ENCODE data around the gene TREH.

The TREH gene

DNA sequence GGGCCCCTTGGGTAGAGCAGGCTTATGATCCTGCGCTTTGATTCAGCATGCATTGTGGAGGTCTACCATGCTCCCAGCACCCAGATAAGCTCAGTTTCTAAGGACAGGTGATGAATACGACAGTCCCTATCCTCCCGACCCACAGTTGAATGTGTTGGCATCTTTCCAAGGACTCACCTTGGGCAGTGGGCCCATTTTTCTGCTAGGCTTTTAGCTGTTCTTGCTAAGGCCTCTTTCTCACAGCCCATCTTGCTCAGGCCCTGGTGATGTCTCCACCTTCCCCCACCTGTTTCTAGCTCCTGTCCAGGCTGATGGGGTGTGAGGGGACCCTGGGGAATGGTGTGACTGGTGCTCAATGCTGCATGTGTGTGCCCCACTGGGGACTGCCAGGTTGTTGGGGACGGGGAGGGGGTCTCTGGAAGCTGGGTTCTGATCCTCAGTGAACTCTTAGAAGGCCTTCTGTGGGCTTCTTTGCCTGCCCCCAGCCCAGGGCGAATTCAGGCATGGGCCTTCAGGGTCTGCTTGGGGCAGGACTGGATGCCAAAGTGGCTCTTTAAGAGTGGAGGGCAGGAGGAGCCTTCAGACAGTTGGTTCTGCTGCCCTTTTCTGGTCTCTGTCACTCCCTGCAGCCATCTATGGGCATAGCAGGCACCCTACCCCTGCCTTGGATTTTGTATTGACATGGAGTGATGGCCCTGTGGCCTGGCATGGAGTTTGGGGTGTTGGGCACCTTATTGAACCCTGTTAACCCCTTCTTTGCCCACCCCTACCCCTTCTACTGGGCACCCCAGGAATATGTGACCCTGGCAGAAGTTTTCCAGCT, 38.9 kb downstream of the TREH start:
- no peak for DNase-seq (ENCODE audit: extremely low read depth, low read depth)
- TF ChIP-seq, protein P1, sequence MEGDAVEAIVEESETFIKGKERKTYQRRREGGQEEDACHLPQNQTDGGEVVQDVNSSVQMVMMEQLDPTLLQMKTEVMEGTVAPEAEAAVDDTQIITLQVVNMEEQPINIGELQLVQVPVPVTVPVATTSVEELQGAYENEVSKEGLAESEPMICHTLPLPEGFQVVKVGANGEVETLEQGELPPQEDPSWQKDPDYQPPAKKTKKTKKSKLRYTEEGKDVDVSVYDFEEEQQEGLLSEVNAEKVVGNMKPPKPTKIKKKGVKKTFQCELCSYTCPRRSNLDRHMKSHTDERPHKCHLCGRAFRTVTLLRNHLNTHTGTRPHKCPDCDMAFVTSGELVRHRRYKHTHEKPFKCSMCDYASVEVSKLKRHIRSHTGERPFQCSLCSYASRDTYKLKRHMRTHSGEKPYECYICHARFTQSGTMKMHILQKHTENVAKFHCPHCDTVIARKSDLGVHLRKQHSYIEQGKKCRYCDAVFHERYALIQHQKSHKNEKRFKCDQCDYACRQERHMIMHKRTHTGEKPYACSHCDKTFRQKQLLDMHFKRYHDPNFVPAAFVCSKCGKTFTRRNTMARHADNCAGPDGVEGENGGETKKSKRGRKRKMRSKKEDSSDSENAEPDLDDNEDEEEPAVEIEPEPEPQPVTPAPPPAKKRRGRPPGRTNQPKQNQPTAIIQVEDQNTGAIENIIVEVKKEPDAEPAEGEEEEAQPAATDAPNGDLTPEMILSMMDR (IDR thresholded peaks at IDR 0.05; ENCODE audit: low read depth, low read length): no peak

DNA sequence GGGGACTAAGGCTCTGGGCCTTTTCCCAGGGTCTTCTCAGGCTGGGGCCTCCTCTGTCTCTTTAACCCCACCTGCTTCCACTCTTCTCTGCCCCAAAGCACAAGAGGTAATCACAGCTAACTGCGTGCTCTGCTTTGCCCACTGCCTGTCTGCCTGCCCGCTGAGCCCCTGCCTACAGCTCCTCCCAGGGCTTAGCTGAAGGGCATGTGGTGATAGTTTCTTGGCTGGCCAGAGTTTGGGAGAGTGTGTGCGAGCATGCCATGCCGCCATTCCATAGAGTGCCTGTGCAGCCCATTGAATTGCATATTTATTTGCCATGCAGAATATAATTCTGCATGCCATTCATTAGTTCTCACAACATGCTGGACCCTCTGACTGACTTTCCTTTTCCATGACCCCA, 39.6 kb downstream of the TREH start:
- TF ChIP-seq, protein P1 (IDR thresholded peaks at IDR 0.05; ENCODE audit: low read depth, low read length): no peak
- no peak for DNase-seq (ENCODE audit: extremely low read depth, low read depth)

DNA sequence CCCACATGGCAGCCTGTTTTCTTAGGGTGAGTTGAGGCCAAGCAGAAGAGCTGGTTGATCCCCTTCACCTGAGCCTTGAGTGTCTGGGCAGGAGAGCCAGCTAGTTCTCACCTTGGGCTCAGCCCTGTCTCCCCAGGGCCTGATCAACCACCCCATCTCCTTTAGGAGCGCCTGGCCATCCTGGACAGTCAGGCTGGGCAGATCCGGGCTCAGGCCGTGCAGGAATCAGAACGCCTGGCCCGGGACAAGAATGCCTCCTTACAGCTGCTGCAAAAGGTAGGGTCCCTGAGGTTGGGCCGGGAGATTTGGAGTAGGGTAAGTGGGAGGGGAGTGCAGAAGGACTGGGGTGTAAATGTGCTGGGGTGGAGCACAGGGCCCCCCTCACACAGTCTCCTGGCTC, 40.7 kb downstream of the TREH start:
- no peak for DNase-seq (ENCODE audit: extremely low read depth, low read depth)
- TF ChIP-seq, protein P1 (IDR thresholded peaks at IDR 0.05; ENCODE audit: low read depth, low read length): no peak

DNA sequence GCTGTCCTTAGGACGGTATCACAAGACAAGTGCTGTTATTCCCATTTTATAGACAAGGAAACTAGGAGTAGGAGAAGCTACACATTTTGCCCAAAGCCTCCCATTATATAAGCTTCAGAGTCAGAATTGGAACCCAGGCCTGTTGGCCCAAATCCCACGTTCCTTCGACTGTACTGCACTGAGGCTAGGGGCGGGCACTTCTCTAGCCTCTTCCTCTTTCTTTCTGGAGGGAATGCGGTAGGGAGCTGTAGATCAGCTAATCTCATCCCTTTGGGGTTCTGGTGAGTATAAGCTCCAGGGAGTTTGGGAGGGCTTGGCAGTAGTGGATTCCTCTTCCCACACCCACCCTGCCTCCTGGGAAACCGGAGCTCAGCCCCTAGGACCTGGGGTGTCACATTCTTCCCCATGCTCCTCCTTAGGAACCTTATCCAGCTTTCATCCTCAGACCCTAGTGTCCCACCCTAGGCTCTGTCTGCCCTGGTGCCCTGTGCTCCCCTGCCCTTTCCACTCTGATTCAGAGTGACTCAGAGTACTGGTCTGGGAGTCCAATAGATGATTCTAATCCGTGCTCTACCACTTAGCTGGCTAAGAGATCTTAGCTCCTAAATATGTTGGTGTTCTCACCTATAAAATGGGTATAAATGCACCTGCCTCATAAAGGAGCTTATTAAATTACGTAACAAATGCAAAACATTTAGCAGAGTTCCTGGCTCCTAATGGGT, 42.7 kb downstream of the TREH start:
- no peak for DNase-seq (ENCODE audit: extremely low read depth, low read depth)
- TF ChIP-seq, protein P1 (IDR thresholded peaks at IDR 0.05; ENCODE audit: low read depth, low read length): no peak

DNA sequence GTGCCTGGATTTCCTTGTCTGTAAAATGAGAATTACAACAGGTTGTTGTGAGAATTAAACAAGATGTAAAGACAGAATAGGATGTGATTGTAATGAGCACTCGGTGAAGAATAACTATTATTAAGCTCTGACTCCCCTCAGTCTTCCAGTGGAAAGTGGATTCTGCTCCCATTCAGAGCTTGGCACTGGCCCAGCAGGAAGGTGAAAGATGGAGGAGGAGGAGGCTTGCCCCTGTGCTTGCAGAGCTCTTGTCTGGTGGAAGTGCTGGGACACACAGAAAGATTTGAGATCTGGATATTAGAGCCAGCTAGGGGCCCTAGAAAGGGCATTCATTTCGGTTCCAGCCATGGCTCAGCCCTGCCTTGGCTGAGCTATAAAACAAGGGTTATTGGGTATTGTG, 43.8 kb downstream of the TREH start:
- DNase-seq (ENCODE audit: extremely low read depth, low read depth): no peak

DNA sequence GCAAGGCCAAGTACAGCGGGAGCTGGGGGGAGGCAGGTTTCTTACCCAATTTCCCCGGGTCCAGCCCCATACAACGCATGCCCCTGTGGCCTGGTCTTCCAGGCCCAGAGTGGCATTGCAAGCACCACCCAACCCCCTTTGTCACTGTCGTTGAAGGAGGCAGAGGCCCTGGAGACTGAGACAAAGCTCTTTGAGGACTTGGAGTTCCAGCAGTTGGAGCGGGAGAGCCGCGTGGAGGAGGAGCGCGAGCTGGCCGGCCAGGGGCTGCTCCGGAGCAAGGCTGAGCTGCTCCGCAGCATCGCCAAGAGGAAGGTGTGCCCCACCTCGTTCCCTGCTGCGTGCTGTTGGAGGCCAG, 44.2 kb downstream of the TREH start:
- TF ChIP-seq, protein P1 (IDR thresholded peaks at IDR 0.05; ENCODE audit: low read depth, low read length): no peak
- DNase-seq (ENCODE audit: extremely low read depth, low read depth): no peak

More for the DNA sequence above, 43.8 kb downstream of the TREH start:
- TF ChIP-seq, protein P1 (IDR thresholded peaks at IDR 0.05; ENCODE audit: low read depth, low read length): no peak

Data from AG09319 (cell line).